Measurements from ENCODE around the gene CANX.

The CANX gene

GRCh38 chr5:179758955-179759354 is 60.2 kb downstream of the CANX start:
- peak in 1 of 5 donors; percentile 12 for DNase-seq

- DNase-seq: peak in 1 of 5 donors; percentile 18
Measured at GRCh38 chr5:179759581-179760551, 61.1 kb downstream of the CANX start.

- DNase-seq: peak in 2 of 5 donors; percentile 12 to 26
Measured at GRCh38 chr5:179762079-179762780, 63.5 kb downstream of the CANX start.

GRCh38 chr5:179762781-179763176 is 64.0 kb downstream of the CANX start:
- no peak for DNase-seq

- DNase-seq: peak in 4 of 5 donors; percentile 25 to 53 (median 41)
Measured at GRCh38 chr5:179763215-179763945, 64.6 kb downstream of the CANX start.

GRCh38 chr5:179764056-179764455 is 65.3 kb downstream of the CANX start:
- no peak for DNase-seq

- DNase-seq: no peak
Measured at GRCh38 chr5:179765400-179765799, 66.6 kb downstream of the CANX start.

GRCh38 chr5:179766021-179766725 is 67.4 kb downstream of the CANX start:
- DNase-seq: no peak

- DNase-seq: no peak
Measured at GRCh38 chr5:179766726-179767455, 68.1 kb downstream of the CANX start.

GRCh38 chr5:179767496-179768100 is 68.8 kb downstream of the CANX start:
- DNase-seq: no peak

- DNase-seq: no peak
Measured at GRCh38 chr5:179768326-179769085, 69.7 kb downstream of the CANX start.

GRCh38 chr5:179769271-179769670 is 70.5 kb downstream of the CANX start:
- no peak for DNase-seq

- DNase-seq: no peak
Measured at GRCh38 chr5:179769796-179770195, 71.0 kb downstream of the CANX start.

- DNase-seq: no peak
Measured at GRCh38 chr5:179771311-179771895, 72.6 kb downstream of the CANX start.

- DNase-seq: no peak
Measured at GRCh38 chr5:179772351-179772750, 73.6 kb downstream of the CANX start.

- DNase-seq: no peak
Measured at GRCh38 chr5:179773686-179774040, 74.9 kb downstream of the CANX start.

GRCh38 chr5:179774442-179774841 is 75.7 kb downstream of the CANX start:
- DNase-seq: no peak

GRCh38 chr5:179776411-179776938 is 77.7 kb downstream of the CANX start:
- DNase-seq: no peak

GRCh38 chr5:179777456-179777855 is 78.7 kb downstream of the CANX start:
- no peak for DNase-seq

GRCh38 chr5:179777909-179778308 is 79.1 kb downstream of the CANX start:
- DNase-seq: no peak

All from T-helper 1 cell (primary cell).